Testis (tissue), 3 donors: ENCODE results near the gene C1orf116. TPM values are rescaled to one million over a fixed set of nuclear protein-coding genes. Genes with fewer than 3 reads are reported as not detected.

ENCODE experiments used
- DNase-seq: peaks from one replicate; pipeline ENCODE4 v3.0.0-alpha.2; 2019
- H3K27ac ChIP-seq, 2 donors: fragments of 200-600 bp; sonication (generic); one replicate each; pipeline ENCODE4 v1.5.1; 2019
- H3K27me3 ChIP-seq: fragments of 200-600 bp; sonication (generic); one replicate; pipeline ENCODE4 v1.5.1; 2019
- H3K36me3 ChIP-seq: fragments of 200-600 bp; sonication (generic); one replicate; pipeline ENCODE4 v1.5.1; 2017; ENCODE audit warnings: low read depth; ENCODE audit errors: missing control alignments
- H3K4me1 ChIP-seq: fragments of 200-600 bp; sonication (generic); one replicate; pipeline ENCODE4 v1.5.1; 2019
- H3K4me3 ChIP-seq, 2 donors: fragments of 200-600 bp; sonication (generic); one replicate each; pipeline ENCODE4 v1.5.1; 2017 to 2019
- H3K9me3 ChIP-seq: fragments of 200-600 bp; sonication (generic); one replicate; pipeline ENCODE4 v1.5.1; 2017
- CTCF ChIP-seq, 3 experiments: fragments of 450-650 bp in 2 of 3; fragments of 200-600 bp in 1 of 3; sonication (generic) in 1 of 3; IDR thresholded peaks; one replicate each; pipeline ENCODE4 v1.5.1; 2016 to 2019; ENCODE audit warnings: antibody characterized with exemption in 3 of 3, mild to moderate bottlenecking in 2 of 3, moderate library complexity in 1 of 3
- POLR2A ChIP-seq: fragments of 450-650 bp; IDR thresholded peaks from one replicate; pipeline ENCODE4 v1.6.1; 2017; ENCODE audit warnings: antibody characterized with exemption, mild to moderate bottlenecking, moderate library complexity
- WGBS, 2 donors: methylation state at CpG; one replicate each; pipeline ENCODE4 v1.1.5; 2018; 5-methylcytosine and 5-hydroxymethylcytosine counted together
- intact Hi-C: fragments of 100-400 bp; cut with DNase I; formaldehyde crosslinking; loops from one replicate; pipeline ENCODE4 v1.15.1; 2023; ENCODE audit warnings: low total_unique reads
- polyA plus RNA-seq: library from polyadenylated mRNA; stranded (reverse); fragments of 350-450 nt; fragmentation: Illumina TruSeq; extraction: RNeasy Lipid Tissue Mini Kit (QIAGEN cat#74804); gene quantifications from one replicate; pipeline ENCODE4 v1.2.3, GENCODE V29; 2014; ENCODE audit warnings: low read depth, low replicate concordance; ENCODE audit not compliant: insufficient read depth
- total RNA-seq, 2 donors: library from RNA; depleted of rRNA; stranded (reverse); fragments of >200 nt; gene quantifications; one replicate each; pipeline ENCODE4 v1.2.3, GENCODE V29; 2016

The C1orf116 gene
- total and polyA plus RNA-seq, 3 donors from 2014 or later, result 0.31 to 0.88 (median 0.71) TPM

GRCh38 chr1:207006914-207007313 is 25.6 kb downstream of the C1orf116 start:
- WGBS, 2 donors, result 50 to 74% methylated on average over 3 of the region's 3 CpGs
- H3K27ac ChIP-seq, result no peak overlapping the region
- H3K4me1 ChIP-seq, result peaks cover 18% of the 10 kb centered on the region

GRCh38 chr1:207006083-207006482 is 26.5 kb downstream of the C1orf116 start:
- 76 to 80% methylated on average over 3 of the region's 3 CpGs for WGBS, 2 donors
- Histone ChIP-seq H3K4me3 (no peak overlapping the region), H3K4me1 (peaks cover 18% of the 10 kb centered on the region), H3K27ac (no peak overlapping the region), H3K9me3 (no peaks in the 10 kb centered on the region), H3K36me3 (no peaks in the 10 kb centered on the region), H3K27me3 (no peaks in the 10 kb centered on the region)
- TF ChIP-seq POLR2A (no peak), CTCF (IDR thresholded peaks at IDR 0.05) (no peak)
- no peak for DNase-seq
- intact Hi-C loops, result no loop called here

More at GRCh38 chr1:207006914-207007313, 25.6 kb downstream of the C1orf116 start:
- Histone ChIP-seq H3K9me3 (no peaks in the 10 kb centered on the region), H3K36me3 (no peaks in the 10 kb centered on the region), H3K4me3 (no peak overlapping the region), H3K27me3 (no peaks in the 10 kb centered on the region)
- no peak for DNase-seq
- TF ChIP-seq CTCF (IDR thresholded peaks at IDR 0.05) (no peak), POLR2A (no peak)
- intact Hi-C loops, result no loop called here

- no peak for TF ChIP-seq POLR2A
- peak in 2 of 3 experiments; percentile 42 to 45 for TF ChIP-seq CTCF (IDR thresholded peaks at IDR 0.05)
- peaks cover 12% of the 10 kb centered on the region for H3K4me1 ChIP-seq
- DNase-seq, result peak; percentile 79
- H3K36me3 ChIP-seq, result no peaks in the 10 kb centered on the region
- WGBS, 2 donors, result 53 to 54% methylated on average over 9 of the region's 9 CpGs
- no peak overlapping the region for H3K4me3 ChIP-seq
- H3K27me3 ChIP-seq, result no peaks in the 10 kb centered on the region
- intact Hi-C loops, result no loop called here
- H3K9me3 ChIP-seq, result no peaks in the 10 kb centered on the region
- no peak overlapping the region for H3K27ac ChIP-seq
Observed at GRCh38 chr1:207004931-207005830, 27.4 kb downstream of the C1orf116 start.

DNA sequence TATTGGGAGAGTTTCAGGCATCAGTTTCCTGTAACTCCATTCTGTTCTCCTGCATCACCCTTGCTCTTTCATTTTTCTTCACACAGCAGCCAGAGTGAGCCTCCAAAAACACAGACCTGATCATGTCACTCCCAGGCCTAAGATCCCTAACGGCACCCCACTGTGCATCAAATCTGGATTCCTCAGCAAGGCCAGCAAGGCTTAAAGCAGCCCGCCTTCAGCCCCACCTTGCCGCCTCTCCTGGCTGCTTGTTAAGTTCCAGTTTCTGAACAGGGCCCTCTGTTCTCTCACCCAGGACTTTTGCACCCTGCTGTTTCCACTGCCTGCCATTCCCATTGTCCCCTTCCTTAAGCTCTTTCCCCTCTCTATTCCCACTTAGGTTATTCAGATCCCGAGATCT is 29.3 kb downstream of the C1orf116 start:
- no peaks in the 10 kb centered on the region for H3K27me3 ChIP-seq
- intact Hi-C loops, result no loop called here
- H3K27ac ChIP-seq, result no peak overlapping the region
- H3K4me3 ChIP-seq, result no peak overlapping the region
- H3K36me3 ChIP-seq, result no peaks in the 10 kb centered on the region
- no peak for DNase-seq
- 83 to 94% methylated on average over 4 of the region's 4 CpGs for WGBS, 2 donors
- H3K4me1 ChIP-seq, result no peaks in the 10 kb centered on the region
- H3K9me3 ChIP-seq, result no peaks in the 10 kb centered on the region
- TF ChIP-seq CTCF (IDR thresholded peaks at IDR 0.05), result no peak
